CD4-positive, alpha-beta T cell treated with Interleukin-15 for 4 hours (primary cell): ENCODE results near the gene TLK2.
A peak's percentile ranks its signal among the peaks of the same experiment; 100 is the strongest.
"Not testable (repeated sequence)": the region's sequence is repeated elsewhere in the genome, so short reads cannot be mapped to it uniquely, and the experiment has no call there.

Experiments
- DNase-seq: peaks from one replicate; pipeline ENCODE4 v3.0.0-alpha.2; 2020; ENCODE audit warnings: low spot score

TLK2 gene

GRCh38 chr17:62490990-62491389 is 12.4 kb downstream of the TLK2 start:
- DNase-seq: not testable (repeated sequence)

DNA sequence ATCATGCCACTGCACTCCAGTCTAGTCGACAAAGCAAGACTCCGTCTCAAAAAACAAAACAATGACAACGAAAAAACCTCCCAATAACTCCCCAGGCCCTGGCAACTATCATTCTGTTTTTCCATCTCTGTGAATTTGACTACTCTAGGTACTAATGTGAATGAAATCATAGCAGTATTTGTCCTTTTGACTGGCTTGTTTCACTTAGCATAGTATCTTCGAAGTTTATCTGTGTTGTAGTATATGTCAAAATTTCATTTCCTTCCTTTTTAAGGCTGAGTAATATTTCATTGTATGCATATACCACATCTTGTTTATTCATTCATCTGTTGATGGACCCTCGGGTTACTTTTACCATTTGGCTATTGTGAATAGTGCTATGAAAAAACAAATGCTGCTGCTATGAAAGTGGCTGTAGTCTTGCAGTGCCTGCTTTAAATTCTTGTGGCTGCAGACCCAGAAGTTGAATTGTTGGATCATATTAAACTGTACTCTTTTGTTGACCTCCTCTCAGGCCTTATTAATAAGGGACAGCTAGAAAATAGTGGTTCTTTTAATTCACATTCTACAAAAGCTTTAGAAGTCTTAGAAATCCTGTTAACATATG is 14.5 kb downstream of the TLK2 start:
- DNase-seq: not testable (repeated sequence)

GRCh38 chr17:62494073-62494472 is 15.4 kb downstream of the TLK2 start:
- DNase-seq: not testable (repeated sequence)

GRCh38 chr17:62496344-62496743 is 17.7 kb downstream of the TLK2 start:
- not testable (repeated sequence) for DNase-seq

GRCh38 chr17:62498796-62499195 is 20.2 kb downstream of the TLK2 start:
- not testable (repeated sequence) for DNase-seq

GRCh38 chr17:62500463-62500862 is 21.8 kb downstream of the TLK2 start:
- DNase-seq: not testable (repeated sequence)

- not testable (repeated sequence) for DNase-seq
Measured at GRCh38 chr17:62504857-62505256, 26.2 kb downstream of the TLK2 start.

GRCh38 chr17:62507191-62507836 is 28.7 kb downstream of the TLK2 start:
- DNase-seq: not testable (repeated sequence)

GRCh38 chr17:62510247-62510819 is 31.7 kb downstream of the TLK2 start:
- not testable (repeated sequence) for DNase-seq

GRCh38 chr17:62511014-62511413 is 32.4 kb downstream of the TLK2 start:
- DNase-seq: not testable (repeated sequence)

- DNase-seq: not testable (repeated sequence)
Measured at GRCh38 chr17:62516376-62516775, 37.8 kb downstream of the TLK2 start.

GRCh38 chr17:62521295-62521694 is 42.7 kb downstream of the TLK2 start:
- not testable (repeated sequence) for DNase-seq

DNA sequence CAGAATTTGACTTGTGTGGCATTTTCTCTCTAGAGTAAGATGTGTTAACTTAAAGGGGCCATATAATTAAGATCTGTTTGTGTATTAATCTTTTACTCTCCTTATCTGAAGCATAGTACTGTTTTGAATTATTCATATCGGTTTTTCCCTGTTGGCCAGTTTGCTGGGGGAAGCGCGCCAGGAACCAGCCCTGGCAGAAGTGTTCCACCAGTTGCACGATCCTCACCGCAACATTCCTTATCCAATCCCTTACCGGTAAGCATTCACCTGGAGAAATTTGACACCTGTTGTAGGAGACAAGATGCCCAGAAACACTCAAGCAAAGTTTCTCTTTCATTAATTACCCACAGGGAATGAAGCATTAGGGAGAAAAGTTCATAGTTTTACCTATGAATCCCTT is 45.5 kb downstream of the TLK2 start:
- DNase-seq: not testable (repeated sequence)

GRCh38 chr17:62525317-62525716 is 46.7 kb downstream of the TLK2 start:
- not testable (repeated sequence) for DNase-seq

GRCh38 chr17:62530936-62531335 is 52.3 kb downstream of the TLK2 start:
- DNase-seq: not testable (repeated sequence)

DNA sequence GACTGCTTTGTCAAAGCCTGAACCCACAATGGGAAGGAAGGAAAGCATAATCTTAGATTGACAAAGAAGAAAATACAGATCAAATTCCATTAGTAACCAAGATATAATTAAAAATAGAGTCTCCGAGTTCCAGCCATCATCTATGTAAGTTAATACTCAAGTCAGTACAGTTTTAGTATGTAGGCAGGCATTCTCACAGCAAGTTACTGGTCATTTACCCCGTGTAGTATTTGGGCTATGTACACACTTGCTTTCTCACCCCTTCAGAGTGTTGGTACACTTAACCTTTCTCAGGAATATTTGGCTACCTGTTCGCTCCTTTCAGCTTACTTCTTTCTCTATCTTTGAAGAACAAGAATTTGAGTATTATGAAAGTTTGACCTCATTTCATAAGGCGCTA is 57.9 kb downstream of the TLK2 start:
- not testable (repeated sequence) for DNase-seq

- DNase-seq: not testable (repeated sequence)
Measured at GRCh38 chr17:62541073-62541472, 62.4 kb downstream of the TLK2 start.

GRCh38 chr17:62543278-62543775 is 64.7 kb downstream of the TLK2 start:
- not testable (repeated sequence) for DNase-seq

DNA sequence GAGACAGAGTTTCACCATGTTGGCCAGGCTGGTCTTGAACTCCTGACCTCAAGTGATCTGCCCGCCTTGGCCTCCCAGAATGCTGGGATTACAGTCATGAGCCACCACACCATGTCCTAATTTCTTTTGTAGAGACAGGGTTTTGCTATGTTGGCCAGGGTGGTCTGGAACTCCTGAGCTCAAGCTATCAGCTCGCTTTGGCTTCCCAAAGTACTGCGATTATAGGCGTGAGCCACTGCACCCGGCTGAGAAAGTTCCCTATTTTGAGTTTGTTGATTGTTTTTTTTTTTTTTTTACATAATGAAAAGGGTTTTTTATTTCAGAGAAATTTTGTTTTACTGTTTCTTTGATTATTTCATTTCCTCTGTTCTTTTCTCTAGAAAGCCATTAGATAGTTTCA is 67.4 kb downstream of the TLK2 start:
- not testable (repeated sequence) for DNase-seq

GRCh38 chr17:62552851-62553659 is 74.4 kb downstream of the TLK2 start:
- peak; percentile 69 for DNase-seq

- DNase-seq: not testable (repeated sequence)
Measured at GRCh38 chr17:62557532-62557931, 78.9 kb downstream of the TLK2 start.

GRCh38 chr17:62558941-62559340 is 80.3 kb downstream of the TLK2 start:
- DNase-seq: not testable (repeated sequence)
